ENCODE results near the gene DOK3.
A peak's percentile ranks its signal among the peaks of the same experiment; 100 is the strongest.

Gene DOK3

GRCh38 chr5:177472460-177473442 is 36.9 kb downstream of the DOK3 start:
- no peaks in the 10 kb centered on the region for H3K9me3 ChIP-seq (ENCODE audit: control insufficient read depth, low read length)
- H3K27ac ChIP-seq (ENCODE audit: low read depth, low read length, severe bottlenecking): peak overlapping the region; percentile 83
- H3K4me1 ChIP-seq (ENCODE audit: control insufficient read depth, insufficient read depth, low read length, poor library complexity, severe bottlenecking): peaks cover 57% of the 10 kb centered on the region
- H3K36me3 ChIP-seq (ENCODE audit: control insufficient read depth, insufficient read depth, low read length): peaks cover 44% of the 10 kb centered on the region
- WGBS, 2 experiments (ENCODE audit: insufficient coverage in 2 of 2): 0% methylated on average over 35 to 52 of the region's 93 CpGs
- peak overlapping the region; percentile 81 for H3K4me3 ChIP-seq (ENCODE audit: extremely low read depth, insufficient read depth, low read length, poor library complexity, severe bottlenecking)

- Histone ChIP-seq H3K4me1 (ENCODE audit: control insufficient read depth, insufficient read depth, low read length, poor library complexity, severe bottlenecking) (peaks cover 57% of the 10 kb centered on the region), H3K27ac (ENCODE audit: low read depth, low read length, severe bottlenecking) (peak overlapping the region; percentile 36), H3K36me3 (ENCODE audit: control insufficient read depth, insufficient read depth, low read length) (peaks cover 54% of the 10 kb centered on the region), H3K4me3 (ENCODE audit: extremely low read depth, insufficient read depth, low read length, poor library complexity, severe bottlenecking) (peak overlapping the region; percentile 81), H3K9me3 (ENCODE audit: control insufficient read depth, low read length) (no peaks in the 10 kb centered on the region)
- 69 to 72% methylated on average over 7 to 9 of the region's 14 CpGs for WGBS, 2 experiments (ENCODE audit: insufficient coverage in 2 of 2)
These were observed 37.8 kb downstream of the DOK3 start for GRCh38 chr5:177471610-177472356.

- WGBS, 2 experiments (ENCODE audit: insufficient coverage in 2 of 2): 86 to 93% methylated on average over 6 to 9 of the region's 10 CpGs
- peak overlapping the region; percentile 81 for H3K4me3 ChIP-seq (ENCODE audit: extremely low read depth, insufficient read depth, low read length, poor library complexity, severe bottlenecking)
- peaks cover 62% of the 10 kb centered on the region for H3K36me3 ChIP-seq (ENCODE audit: control insufficient read depth, insufficient read depth, low read length)
- no peaks in the 10 kb centered on the region for H3K9me3 ChIP-seq (ENCODE audit: control insufficient read depth, low read length)
- H3K27ac ChIP-seq (ENCODE audit: low read depth, low read length, severe bottlenecking): no peak overlapping the region
- peaks cover 57% of the 10 kb centered on the region for H3K4me1 ChIP-seq (ENCODE audit: control insufficient read depth, insufficient read depth, low read length, poor library complexity, severe bottlenecking)
These were observed 38.7 kb downstream of the DOK3 start for GRCh38 chr5:177470759-177471536.

- H3K36me3 ChIP-seq (ENCODE audit: control insufficient read depth, insufficient read depth, low read length): peaks cover 72% of the 10 kb centered on the region
- H3K27ac ChIP-seq (ENCODE audit: low read depth, low read length, severe bottlenecking): peak overlapping the region; percentile 53
- H3K4me1 ChIP-seq (ENCODE audit: control insufficient read depth, insufficient read depth, low read length, poor library complexity, severe bottlenecking): peaks cover 50% of the 10 kb centered on the region
- no peak overlapping the region for H3K4me3 ChIP-seq (ENCODE audit: extremely low read depth, insufficient read depth, low read length, poor library complexity, severe bottlenecking)
- no peaks in the 10 kb centered on the region for H3K9me3 ChIP-seq (ENCODE audit: control insufficient read depth, low read length)
- WGBS, 2 experiments (ENCODE audit: insufficient coverage in 2 of 2): 80 to 94% methylated on average over 4 to 6 of the region's 8 CpGs
These were observed 39.7 kb downstream of the DOK3 start for GRCh38 chr5:177469750-177470525.

- Histone ChIP-seq H3K4me3 (ENCODE audit: extremely low read depth, insufficient read depth, low read length, poor library complexity, severe bottlenecking) (no peak overlapping the region), H3K9me3 (ENCODE audit: control insufficient read depth, low read length) (no peaks in the 10 kb centered on the region), H3K27ac (ENCODE audit: low read depth, low read length, severe bottlenecking) (peak overlapping the region; percentile 53), H3K36me3 (ENCODE audit: control insufficient read depth, insufficient read depth, low read length) (peaks cover 76% of the 10 kb centered on the region), H3K4me1 (ENCODE audit: control insufficient read depth, insufficient read depth, low read length, poor library complexity, severe bottlenecking) (peaks cover 41% of the 10 kb centered on the region)
- WGBS, 2 experiments (ENCODE audit: insufficient coverage in 2 of 2): 60 to 61% methylated on average over 18 to 22 of the region's 25 CpGs
These were observed 40.7 kb downstream of the DOK3 start for GRCh38 chr5:177468685-177469628.

GRCh38 chr5:177468329-177468684 is 41.3 kb downstream of the DOK3 start:
- Histone ChIP-seq H3K4me1 (ENCODE audit: control insufficient read depth, insufficient read depth, low read length, poor library complexity, severe bottlenecking) (peaks cover 40% of the 10 kb centered on the region), H3K36me3 (ENCODE audit: control insufficient read depth, insufficient read depth, low read length) (peaks cover 82% of the 10 kb centered on the region), H3K4me3 (ENCODE audit: extremely low read depth, insufficient read depth, low read length, poor library complexity, severe bottlenecking) (no peak overlapping the region), H3K27ac (ENCODE audit: low read depth, low read length, severe bottlenecking) (peak overlapping the region; percentile 45), H3K9me3 (ENCODE audit: control insufficient read depth, low read length) (no peaks in the 10 kb centered on the region)
- 67 to 71% methylated on average over 1 of the region's 2 CpGs for WGBS, 2 experiments (ENCODE audit: insufficient coverage in 2 of 2)

GRCh38 chr5:177467436-177467835 is 42.2 kb downstream of the DOK3 start:
- H3K9me3 ChIP-seq (ENCODE audit: control insufficient read depth, low read length): no peaks in the 10 kb centered on the region
- peaks cover 40% of the 10 kb centered on the region for H3K4me1 ChIP-seq (ENCODE audit: control insufficient read depth, insufficient read depth, low read length, poor library complexity, severe bottlenecking)
- no peak overlapping the region for H3K4me3 ChIP-seq (ENCODE audit: extremely low read depth, insufficient read depth, low read length, poor library complexity, severe bottlenecking)
- peaks cover 90% of the 10 kb centered on the region for H3K36me3 ChIP-seq (ENCODE audit: control insufficient read depth, insufficient read depth, low read length)
- H3K27ac ChIP-seq (ENCODE audit: low read depth, low read length, severe bottlenecking): no peak overlapping the region
- 93 to 96% methylated on average over 29 to 30 of the region's 31 CpGs for WGBS, 2 experiments (ENCODE audit: insufficient coverage in 2 of 2)

GRCh38 chr5:177466861-177467260 is 42.8 kb downstream of the DOK3 start:
- H3K36me3 ChIP-seq (ENCODE audit: control insufficient read depth, insufficient read depth, low read length): peaks cover 93% of the 10 kb centered on the region
- no peak overlapping the region for H3K4me3 ChIP-seq (ENCODE audit: extremely low read depth, insufficient read depth, low read length, poor library complexity, severe bottlenecking)
- peaks cover 36% of the 10 kb centered on the region for H3K4me1 ChIP-seq (ENCODE audit: control insufficient read depth, insufficient read depth, low read length, poor library complexity, severe bottlenecking)
- H3K9me3 ChIP-seq (ENCODE audit: control insufficient read depth, low read length): no peaks in the 10 kb centered on the region
- no peak overlapping the region for H3K27ac ChIP-seq (ENCODE audit: low read depth, low read length, severe bottlenecking)
- WGBS, 2 experiments (ENCODE audit: insufficient coverage in 2 of 2): 96 to 98% methylated on average over 19 to 23 of the region's 25 CpGs

- Histone ChIP-seq H3K4me1 (ENCODE audit: control insufficient read depth, insufficient read depth, low read length, poor library complexity, severe bottlenecking) (peaks cover 19% of the 10 kb centered on the region), H3K36me3 (ENCODE audit: control insufficient read depth, insufficient read depth, low read length) (peaks cover 91% of the 10 kb centered on the region), H3K27ac (ENCODE audit: low read depth, low read length, severe bottlenecking) (no peak overlapping the region), H3K9me3 (ENCODE audit: control insufficient read depth, low read length) (no peaks in the 10 kb centered on the region), H3K4me3 (ENCODE audit: extremely low read depth, insufficient read depth, low read length, poor library complexity, severe bottlenecking) (no peak overlapping the region)
- WGBS, 2 experiments (ENCODE audit: insufficient coverage in 2 of 2): 83 to 87% methylated on average over 6 to 7 of the region's 11 CpGs
These were observed 44.6 kb downstream of the DOK3 start for GRCh38 chr5:177465044-177465443.
